Mononuclear cell (primary cell): Measurements from ENCODE around the gene BPNT1. TPM values are rescaled to one million over a fixed set of nuclear protein-coding genes. Genes with fewer than 3 reads are reported as not detected.
"Not testable (repeated sequence)": the region's sequence is repeated elsewhere in the genome, so short reads cannot be mapped to it uniquely, and the experiment has no call there.

ENCODE experiments used
- H3K27me3 ChIP-seq: 2 replicates; pipeline ENCODE4 v1.6.0; 2011; ENCODE audit warnings: low read length, control low read depth; ENCODE audit not compliant: insufficient read depth
- H3K4me1 ChIP-seq: 2 replicates; pipeline ENCODE4 v1.5.1; 2011; ENCODE audit warnings: mild to moderate bottlenecking, low read length, control low read depth; ENCODE audit not compliant: insufficient read depth
- H3K4me3 ChIP-seq: 2 replicates; pipeline ENCODE4 v1.5.1; 2011; ENCODE audit warnings: mild to moderate bottlenecking, low read length, moderate library complexity
- H3K9me3 ChIP-seq: 2 replicates; pipeline ENCODE4 v1.5.1; 2011; ENCODE audit warnings: low read depth, mild to moderate bottlenecking, control low read depth, low read length
- total RNA-seq: library from RNA; depleted of rRNA; stranded (reverse); fragments of >200 nt; gene quantifications from one replicate; pipeline ENCODE4 v1.2.3, GENCODE V29; 2012

The BPNT1 gene
- total RNA-seq, 1 donor, result 1.2 TPM

- Histone ChIP-seq H3K27me3 (no peaks in the 10 kb centered on the region), H3K9me3 (no peaks in the 10 kb centered on the region), H3K4me1 (peaks cover 26% of the 10 kb centered on the region), H3K4me3 (peak within 1 kb of the TSS; percentile 86)
Measured at GRCh38 chr1:220094016-220094911, 4.7 kb upstream of the BPNT1 start, which contains the start of gene IARS2. IARS2 (plus strand) TSS chr1:220094132; CDS start chr1:220094217, 85 bp downstream.

DNA sequence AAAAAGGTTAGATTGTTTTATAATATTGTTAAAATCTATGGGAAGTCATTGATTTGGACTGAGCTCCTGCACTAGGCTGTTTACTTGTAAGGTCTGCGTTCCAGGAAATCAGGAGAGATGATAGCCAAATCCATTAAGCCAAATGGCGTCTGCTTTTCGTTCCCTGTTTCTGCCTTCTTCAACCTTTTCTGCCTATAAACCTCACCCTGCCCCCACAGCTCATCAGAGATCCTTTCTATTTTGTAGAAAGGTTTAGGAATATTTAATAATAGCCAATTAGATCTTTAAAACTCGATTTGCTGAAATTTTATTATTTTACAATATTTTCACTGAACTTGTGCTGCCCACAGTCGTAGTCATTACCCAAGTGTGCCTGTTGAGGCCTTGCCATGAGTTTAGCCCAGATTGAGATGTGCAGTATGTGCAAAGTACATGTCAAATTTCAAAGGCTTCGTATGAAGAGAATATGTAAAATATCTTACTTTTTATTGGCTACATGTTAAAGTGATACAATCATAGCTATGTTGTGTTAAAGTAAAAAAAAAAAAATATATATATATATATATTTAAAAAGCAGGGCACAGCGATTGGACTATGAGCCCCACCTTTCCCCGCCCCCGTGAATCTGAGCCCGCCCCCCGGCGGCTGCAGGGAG, 3.9 kb upstream of the BPNT1 start:
- Histone ChIP-seq H3K4me1 (peaks cover 34% of the 10 kb centered on the region), H3K27me3 (no peaks in the 10 kb centered on the region), H3K9me3 (no peaks in the 10 kb centered on the region), H3K4me3 (no peak overlapping the region)

DNA sequence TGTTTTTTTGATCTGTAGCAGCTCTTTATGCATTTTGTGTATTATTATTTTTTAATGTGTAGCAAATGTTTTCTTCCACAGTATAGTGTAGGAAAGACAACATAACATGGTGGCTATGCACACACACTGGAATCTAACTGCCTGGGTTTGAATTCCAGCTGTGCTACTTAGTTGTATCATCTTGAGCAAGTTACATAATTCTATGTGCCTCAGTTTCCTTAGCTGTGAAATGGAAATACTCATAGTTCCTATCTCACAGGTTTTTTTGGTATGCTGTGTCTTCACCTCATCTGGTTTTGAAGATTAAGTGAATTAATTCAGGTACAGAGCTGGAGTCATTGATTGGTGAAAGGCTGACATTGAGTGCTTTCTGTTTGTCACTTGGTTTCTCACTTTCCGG, 3.1 kb upstream of the BPNT1 start:
- Histone ChIP-seq H3K9me3 (no peaks in the 10 kb centered on the region), H3K4me1 (peaks cover 34% of the 10 kb centered on the region), H3K4me3 (no peak overlapping the region), H3K27me3 (no peaks in the 10 kb centered on the region)

- H3K9me3 ChIP-seq, H3K27me3 ChIP-seq, H3K4me3 ChIP-seq: not testable (repeated sequence)
- peaks cover 14% of the 10 kb centered on the region for H3K4me1 ChIP-seq
Measured at GRCh38 chr1:220086261-220086686, 3.3 kb downstream of the BPNT1 start.

GRCh38 chr1:220084460-220084859, 5.1 kb downstream of the BPNT1 start:
- no peaks in the 10 kb centered on the region for H3K27me3 ChIP-seq
- H3K4me1 ChIP-seq, result peaks cover 8% of the 10 kb centered on the region
- no peak overlapping the region for H3K4me3 ChIP-seq

DNA sequence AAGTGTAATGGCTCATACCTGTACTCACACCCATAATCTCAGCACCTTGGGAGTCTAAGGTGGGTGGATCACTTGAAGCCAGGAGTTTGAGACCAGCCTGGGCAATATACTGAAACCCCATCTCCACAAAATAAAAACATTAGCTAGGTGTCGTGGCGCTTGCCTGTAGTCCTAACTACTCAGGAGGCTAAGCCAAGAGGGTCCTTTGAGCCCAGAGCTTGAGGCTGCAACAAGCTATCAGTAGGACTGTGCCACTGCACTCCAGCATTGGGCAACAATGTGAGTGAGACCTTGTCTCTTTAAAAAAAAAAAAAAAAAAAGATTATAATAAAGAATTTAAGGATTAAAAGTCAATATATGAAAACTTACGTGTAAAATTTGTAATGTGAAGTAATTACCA, 11.7 kb downstream of the BPNT1 start:
- H3K9me3 ChIP-seq, result no peaks in the 10 kb centered on the region
- H3K4me3 ChIP-seq, result no peak overlapping the region
- H3K4me1 ChIP-seq, result no peaks in the 10 kb centered on the region
- no peaks in the 10 kb centered on the region for H3K27me3 ChIP-seq

More at GRCh38 chr1:220084460-220084859, 5.1 kb downstream of the BPNT1 start:
- no peaks in the 10 kb centered on the region for H3K9me3 ChIP-seq

- H3K4me3 ChIP-seq, result no peak overlapping the region
- no peaks in the 10 kb centered on the region for H3K27me3 ChIP-seq
- no peaks in the 10 kb centered on the region for H3K9me3 ChIP-seq
- H3K4me1 ChIP-seq, result no peaks in the 10 kb centered on the region
Measured at GRCh38 chr1:220076861-220077762, 12.5 kb downstream of the BPNT1 start.

- Histone ChIP-seq H3K9me3 (no peaks in the 10 kb centered on the region), H3K27me3 (no peaks in the 10 kb centered on the region), H3K4me3 (no peak overlapping the region), H3K4me1 (no peaks in the 10 kb centered on the region)
Measured at GRCh38 chr1:220067269-220068204, 22.1 kb downstream of the BPNT1 start.

- Histone ChIP-seq H3K4me1 (no peaks in the 10 kb centered on the region), H3K27me3 (no peaks in the 10 kb centered on the region), H3K4me3 (no peak overlapping the region), H3K9me3 (no peaks in the 10 kb centered on the region)
Measured at GRCh38 chr1:220062629-220063028, 27.0 kb downstream of the BPNT1 start.

DNA sequence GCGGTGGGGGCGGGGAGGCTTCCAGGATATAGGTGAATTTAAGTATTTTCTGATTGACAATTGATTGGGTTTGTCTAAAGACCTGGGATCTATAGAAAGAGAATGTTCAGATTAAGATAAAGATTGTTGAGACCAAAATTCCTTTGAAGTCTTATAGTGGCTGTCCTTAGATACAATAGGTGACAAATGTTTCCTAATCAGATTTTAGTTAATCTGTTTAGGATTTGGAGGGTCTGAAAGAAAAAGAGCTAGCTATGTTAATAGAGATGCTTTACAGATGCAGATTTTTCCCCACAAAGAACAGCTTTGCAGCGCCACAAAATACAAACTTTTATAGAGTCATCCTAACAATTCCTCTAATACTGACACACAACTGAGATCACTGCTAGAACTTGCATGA, 28.7 kb downstream of the BPNT1 start:
- Histone ChIP-seq H3K4me3 (no peak overlapping the region), H3K9me3 (no peaks in the 10 kb centered on the region), H3K27me3 (no peaks in the 10 kb centered on the region), H3K4me1 (no peaks in the 10 kb centered on the region)

GRCh38 chr1:220056374-220056773, 33.2 kb downstream of the BPNT1 start:
- no peak overlapping the region for H3K4me3 ChIP-seq
- no peaks in the 10 kb centered on the region for H3K27me3 ChIP-seq
- no peaks in the 10 kb centered on the region for H3K4me1 ChIP-seq
- H3K9me3 ChIP-seq, result no peaks in the 10 kb centered on the region

GRCh38 chr1:220046052-220046930, 43.3 kb downstream of the BPNT1 start, which contains the start of gene EPRS1:
EPRS1 (minus strand) TSS chr1:220046505; CDS start chr1:220046388, 117 bp downstream.
- Histone ChIP-seq H3K27me3 (no peaks in the 10 kb centered on the region), H3K9me3 (no peaks in the 10 kb centered on the region), H3K4me3 (peak within 1 kb of the TSS; percentile 92), H3K4me1 (peaks cover 26% of the 10 kb centered on the region)

GRCh38 chr1:220045356-220046051, 44.1 kb downstream of the BPNT1 start:
- Histone ChIP-seq H3K4me1 (peaks cover 26% of the 10 kb centered on the region), H3K9me3 (no peaks in the 10 kb centered on the region), H3K4me3 (peak overlapping the region; percentile 92), H3K27me3 (no peaks in the 10 kb centered on the region)
